ENCODE data around the gene GRIK3.
"Not testable (repeated sequence)": the region's sequence is repeated elsewhere in the genome, so short reads cannot be mapped to it uniquely, and the experiment has no call there.

The GRIK3 gene

GRCh38 chr1:36900128-36900527 lies 134.2 kb downstream of the GRIK3 start:
- no peak for ATAC-seq

DNA sequence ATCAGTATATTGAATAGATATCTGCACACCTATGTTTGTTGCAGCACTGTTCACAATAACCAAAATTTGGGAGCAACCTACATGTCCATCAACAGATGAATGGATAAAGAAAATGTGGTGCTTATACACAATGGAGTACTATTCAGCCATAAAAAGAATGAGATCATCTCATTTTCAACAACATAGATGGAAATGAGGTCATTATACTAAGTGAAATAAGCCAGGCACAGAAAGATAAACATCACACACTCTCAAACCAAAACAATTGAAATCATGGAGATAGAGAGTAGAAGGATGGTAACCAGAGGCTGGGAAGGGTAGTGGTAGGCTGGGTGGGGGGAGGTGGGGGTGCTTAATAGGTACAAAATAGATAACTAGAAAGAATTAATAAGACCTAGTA lies 136.5 kb downstream of the GRIK3 start:
- not testable (repeated sequence) for ATAC-seq

DNA sequence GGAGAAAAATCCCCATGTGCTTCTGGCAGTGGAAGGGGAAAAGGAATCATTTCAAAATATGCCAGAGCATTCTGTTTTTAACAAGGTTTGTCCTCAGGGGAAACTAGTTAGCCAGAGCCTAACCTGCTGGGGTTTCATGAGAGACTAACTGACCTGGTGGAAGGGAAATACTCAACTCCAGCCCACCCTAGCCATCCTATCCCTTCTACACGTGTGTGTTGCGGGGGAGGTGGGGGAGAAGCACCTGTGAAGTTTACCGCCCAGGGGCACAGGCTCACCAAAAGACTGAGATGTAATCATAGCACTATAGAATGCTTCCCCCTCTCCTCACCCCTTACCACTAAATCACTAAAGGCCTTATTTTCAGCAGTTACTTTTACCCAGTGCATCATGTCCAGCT lies 139.5 kb downstream of the GRIK3 start:
- ATAC-seq = no peak

DNA sequence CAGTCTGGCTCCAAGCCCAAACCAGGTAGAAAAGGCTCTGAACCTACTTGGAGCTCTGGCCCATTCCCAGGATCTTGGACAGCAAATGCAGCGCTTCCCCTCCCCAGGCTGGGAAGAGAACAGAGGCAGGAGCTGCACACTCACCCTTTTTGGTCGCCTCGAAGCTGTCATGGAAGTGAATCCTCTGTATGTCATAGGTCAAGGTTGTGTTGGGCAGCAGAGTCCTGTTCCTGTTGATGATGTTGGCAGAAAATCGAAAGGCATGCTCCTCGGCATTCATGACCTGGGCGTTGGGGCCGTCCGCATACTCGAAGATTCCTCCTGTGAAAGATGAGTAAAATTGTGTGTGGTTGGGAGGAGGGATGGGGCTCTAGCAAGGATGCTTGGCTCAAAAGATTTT lies 143.5 kb downstream of the GRIK3 start:
- ATAC-seq = no peak

- no peak for ATAC-seq
Observed at GRCh38 chr1:36889478-36890226, 144.7 kb downstream of the GRIK3 start.

DNA sequence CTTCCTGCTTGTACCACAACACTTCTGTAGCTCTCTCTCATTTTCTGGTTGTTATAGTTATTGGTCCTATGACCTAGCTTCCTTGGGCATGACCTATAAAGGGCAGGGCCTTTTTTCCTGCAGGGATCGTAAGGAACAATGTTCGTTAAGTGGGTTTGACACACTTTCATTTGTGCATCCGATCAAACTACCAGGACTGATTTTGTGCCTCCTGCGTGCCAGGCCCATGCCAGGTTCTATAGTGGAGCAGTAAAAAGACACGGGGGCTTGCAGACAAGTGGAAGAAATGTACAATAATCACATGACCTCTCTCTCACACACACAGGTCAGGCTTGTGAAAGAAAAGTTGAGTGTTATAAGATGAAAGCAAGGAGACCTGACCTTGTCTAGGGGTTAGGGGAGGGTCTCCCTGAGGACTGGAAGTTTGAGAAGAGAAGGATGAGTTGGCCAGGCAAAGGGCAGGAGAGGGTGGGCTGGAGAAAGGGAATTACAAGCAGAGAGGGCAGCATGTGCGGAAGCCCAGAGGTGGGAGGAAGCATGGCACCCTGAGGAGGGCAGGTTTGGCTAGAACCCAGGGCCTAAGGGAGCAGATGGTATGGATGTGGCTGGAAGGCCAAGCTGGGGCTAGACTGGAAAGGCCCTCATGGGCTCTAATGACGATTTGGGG lies 145.4 kb downstream of the GRIK3 start:
- no peak for ATAC-seq

- ATAC-seq = no peak
Observed at GRCh38 chr1:36885540-36886357, 148.6 kb downstream of the GRIK3 start.

DNA sequence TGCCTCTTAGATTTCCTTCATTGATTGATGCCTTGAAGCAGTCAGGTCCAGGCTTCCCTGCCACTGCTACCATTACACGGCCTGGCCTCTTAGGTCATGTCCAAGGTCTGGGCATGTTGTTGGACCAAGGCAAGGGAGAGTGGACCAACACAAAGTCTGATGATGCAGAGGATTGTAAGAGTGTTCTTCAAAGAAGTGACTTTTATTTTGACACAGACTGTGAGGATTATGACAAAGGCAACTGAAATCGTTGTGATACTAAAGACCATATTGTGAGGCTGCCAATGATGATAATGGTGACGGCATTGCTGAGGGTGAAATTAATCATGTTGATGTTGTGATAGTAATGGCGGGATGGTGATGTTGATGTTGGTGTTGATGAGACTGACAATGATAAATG lies 149.5 kb downstream of the GRIK3 start:
- ATAC-seq = no peak

GRCh38 chr1:36884029-36884701 lies 150.2 kb downstream of the GRIK3 start:
- no peak for ATAC-seq

- no peak for ATAC-seq
Observed at GRCh38 chr1:36883315-36883949, 150.9 kb downstream of the GRIK3 start.

DNA sequence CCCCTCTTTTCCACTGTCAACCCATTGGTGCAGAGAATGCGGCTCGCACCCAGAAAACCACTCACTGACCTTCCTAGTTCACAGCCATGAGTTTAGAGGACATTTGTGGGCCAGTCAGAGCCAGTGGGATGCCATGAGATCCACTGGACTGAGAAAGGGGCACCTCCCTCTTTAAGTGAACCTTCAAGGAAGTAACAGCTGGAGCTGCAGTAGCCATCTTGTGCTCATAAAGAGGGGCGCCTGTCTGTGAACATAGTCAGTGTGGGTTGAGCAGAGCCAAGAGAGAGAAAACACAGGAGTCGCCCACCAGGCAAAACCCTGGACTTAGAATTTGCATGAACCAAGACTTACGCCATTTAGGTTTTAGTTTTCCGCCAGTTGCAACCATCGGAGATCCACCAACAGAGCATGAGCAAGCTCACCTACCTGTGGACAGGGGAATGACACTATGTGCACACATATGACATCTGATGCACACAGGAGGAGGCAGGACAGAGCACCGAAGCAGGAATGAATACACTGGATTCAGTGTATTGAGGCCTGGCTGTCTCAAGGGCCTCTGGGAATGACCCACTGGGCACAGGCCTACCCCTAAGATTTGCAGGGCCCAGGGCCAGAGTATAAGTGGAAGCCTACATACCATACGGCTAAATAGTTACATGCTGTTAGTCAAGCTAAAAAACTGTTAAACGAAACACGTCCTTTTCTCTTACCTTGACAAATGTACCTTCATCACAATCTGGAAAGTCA lies 151.6 kb downstream of the GRIK3 start:
- ATAC-seq = no peak

GRCh38 chr1:36881541-36881940 lies 152.8 kb downstream of the GRIK3 start:
- ATAC-seq = no peak

DNA sequence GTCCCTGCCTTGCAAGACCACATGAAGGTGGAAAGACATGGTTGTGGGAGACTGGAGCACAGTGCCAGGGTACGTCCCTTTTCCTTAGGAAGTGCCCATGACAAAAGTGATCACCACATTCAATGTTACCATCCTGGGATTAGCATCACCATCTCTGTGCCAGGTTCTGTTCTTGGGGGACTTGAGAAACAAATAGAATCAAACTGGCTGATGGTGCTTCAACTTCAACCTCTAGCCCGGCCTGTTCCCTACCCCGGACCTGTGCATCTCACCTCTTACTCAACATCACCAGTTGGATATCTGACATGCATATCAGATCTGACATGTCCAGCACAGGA lies 153.3 kb downstream of the GRIK3 start:
- no peak for ATAC-seq

DNA sequence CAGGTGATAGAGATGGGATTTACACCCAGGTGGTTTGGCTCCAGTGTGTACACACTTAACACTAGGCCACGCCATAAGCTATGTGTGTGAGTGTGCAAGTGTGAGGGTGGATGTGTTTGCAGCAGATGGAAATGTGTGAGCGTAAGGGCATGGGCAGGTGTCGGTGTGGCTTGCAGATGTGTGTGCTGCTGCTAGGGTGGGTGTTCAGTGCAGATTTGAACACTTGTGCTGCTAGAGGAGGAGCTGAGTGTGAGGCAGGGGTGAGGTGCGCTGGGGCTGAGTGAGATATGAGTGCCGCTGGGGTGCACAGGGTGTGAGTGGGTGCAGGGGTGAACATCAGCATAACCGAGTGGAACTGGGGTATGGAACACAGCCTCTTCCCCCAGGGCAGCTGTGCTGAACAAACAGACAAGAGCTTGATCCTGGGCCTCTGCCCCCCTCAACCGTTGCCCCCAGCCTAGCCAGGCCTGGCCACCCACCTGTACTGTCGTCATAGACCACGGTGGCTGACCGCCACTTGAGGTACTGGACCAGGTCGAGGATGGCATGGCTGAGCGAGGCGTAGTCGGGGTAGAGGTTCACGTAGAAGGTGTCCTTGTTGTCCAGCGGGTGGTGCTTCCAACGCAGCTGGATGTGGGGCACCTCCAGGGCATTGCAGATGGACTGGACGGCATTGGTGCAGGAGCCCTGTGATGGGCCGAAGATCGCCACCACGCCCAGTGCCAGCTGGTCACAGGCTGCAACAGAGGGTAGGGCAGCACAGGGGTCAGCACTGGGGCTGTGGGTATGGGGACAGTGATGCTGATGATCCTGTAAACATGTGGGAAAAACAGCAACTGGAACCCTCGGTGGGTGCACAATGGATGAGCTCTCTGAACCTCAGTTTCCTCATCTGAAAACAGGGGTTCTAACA lies 153.9 kb downstream of the GRIK3 start:
- no peak for ATAC-seq

GRCh38 chr1:36879613-36880012 lies 154.7 kb downstream of the GRIK3 start:
- ATAC-seq = no peak

GRCh38 chr1:36876990-36877389 lies 157.3 kb downstream of the GRIK3 start:
- no peak for ATAC-seq

DNA sequence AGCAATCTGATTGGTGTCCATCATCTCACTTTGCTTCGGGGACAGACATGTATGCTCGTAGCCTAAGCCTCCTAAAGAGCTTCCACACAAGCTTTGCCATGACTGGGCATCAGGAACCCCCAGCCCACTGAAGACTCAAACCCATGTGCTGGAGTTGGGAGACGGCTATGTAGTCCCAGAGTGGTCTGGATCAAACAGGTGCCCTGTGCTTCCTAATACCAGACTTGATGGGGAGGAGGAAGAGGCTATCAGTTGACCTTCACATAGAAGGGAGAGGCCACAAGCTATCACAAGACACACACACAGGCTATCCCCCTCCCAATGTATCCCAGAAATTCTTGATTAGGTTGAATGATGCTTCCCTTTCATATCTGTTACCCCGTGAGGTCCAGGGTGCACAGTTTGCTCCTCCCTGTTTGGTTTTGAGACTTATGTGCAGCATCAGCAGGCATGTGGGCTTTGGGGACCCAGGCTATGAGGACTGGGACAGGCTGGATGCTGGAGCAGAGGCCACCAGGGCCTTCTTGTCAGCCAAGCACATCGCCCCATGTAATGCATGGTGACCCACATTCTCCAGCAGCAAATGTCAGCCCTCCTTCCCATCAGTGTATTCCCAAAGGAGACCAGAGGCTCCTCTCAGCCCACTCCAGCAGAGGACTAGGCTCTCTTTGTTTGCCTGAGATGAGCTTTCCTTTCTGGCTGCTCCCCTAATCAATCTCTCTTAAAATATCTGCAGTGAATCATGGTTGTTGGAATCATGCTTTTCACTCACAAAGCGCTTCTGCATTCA lies 159.8 kb downstream of the GRIK3 start:
- no peak for ATAC-seq

GRCh38 chr1:36872858-36873257 lies 161.5 kb downstream of the GRIK3 start:
- no peak for ATAC-seq

DNA sequence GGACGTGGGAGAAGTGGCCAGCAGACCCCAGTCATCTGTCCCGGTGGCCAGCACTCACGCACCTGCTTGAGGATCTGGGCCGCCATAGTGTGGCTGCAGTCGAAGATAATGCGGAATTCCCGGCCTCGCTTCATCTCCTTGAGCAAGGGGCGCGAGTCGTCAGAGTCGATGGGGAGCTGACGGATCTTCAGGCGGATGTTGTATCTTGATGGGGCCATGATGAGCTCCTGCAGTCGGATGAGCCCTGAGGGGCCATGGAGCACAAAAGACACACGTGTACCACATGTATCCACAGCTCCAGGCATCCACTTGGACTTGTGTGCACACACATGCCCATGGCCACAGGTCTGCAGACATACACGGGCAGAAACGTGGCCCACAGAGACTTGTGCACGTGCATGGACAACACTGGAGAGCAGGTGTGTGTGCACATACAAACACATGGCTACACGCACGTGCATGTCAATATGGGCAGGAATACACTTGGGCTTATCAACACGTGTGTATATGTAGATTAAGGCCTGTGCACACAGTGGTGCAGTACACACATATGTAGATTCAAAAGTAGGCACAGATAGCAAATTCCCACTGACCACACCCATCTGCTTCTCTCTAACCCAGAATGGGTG lies 162.1 kb downstream of the GRIK3 start:
- no peak for ATAC-seq
